WTC11 (cell line): Measurements from ENCODE around the gene PHTF2. TPM values are rescaled to one million over a fixed set of nuclear protein-coding genes. Genes with fewer than 3 reads are reported as not detected.

Experiments used
- ATAC-seq: fragments of 200-7000 bp; cut with Tn5 transposase; 2 replicates; pipeline ENCODE4 v1.10.0; 2021; ENCODE audit warnings: mild to moderate bottlenecking, moderate library complexity
- CTCF ChIA-PET: fragments of 300-600 bp; sonication (Branson Sonifier 250); formaldehyde crosslinking; loops from one replicate; lab custom pipeline; 2021; ENCODE audit warnings: antibody characterized with exemption; lab: Charles Lee
- POLR2A ChIA-PET: fragments of 350-600 bp; sonication (Branson Sonifier 250); formaldehyde crosslinking; loops from one replicate; lab custom pipeline; 2021; ENCODE audit warnings: antibody characterized with exemption; lab: Charles Lee
- DNase-seq: peaks from one replicate; pipeline ENCODE4 v3.0.0; 2021; ENCODE audit warnings: low spot score
- H3K27ac Mint-ChIP-seq: 2 replicates; pipeline ENCODE4 v1.8.0; 2021; ENCODE audit warnings: mixed read lengths
- H3K27me3 Mint-ChIP-seq: 2 replicates; pipeline ENCODE4 v1.8.0; 2021; ENCODE audit warnings: low read depth, mild to moderate bottlenecking, moderate library complexity, mixed read lengths
- H3K36me3 Mint-ChIP-seq: 2 replicates; pipeline ENCODE4 v1.8.0; 2021; ENCODE audit warnings: mixed read lengths
- H3K4me1 Mint-ChIP-seq: 2 replicates; pipeline ENCODE4 v1.8.0; 2022; ENCODE audit warnings: mixed read lengths
- H3K4me3 Mint-ChIP-seq: 2 replicates; pipeline ENCODE4 v1.8.0; 2021; ENCODE audit warnings: mild to moderate bottlenecking, moderate library complexity, mixed read lengths
- H3K9me3 Mint-ChIP-seq: 2 replicates; pipeline ENCODE4 v1.8.0; 2021; ENCODE audit warnings: mixed read lengths
- AFF4 ChIP-seq: sonication (generic); formaldehyde crosslinking; IDR thresholded peaks from 2 replicates; pipeline ENCODE4 v1.8.1; 2023; ENCODE audit warnings: mild to moderate bottlenecking, missing genetic modification reagents, borderline replicate concordance
- CTCF ChIP-seq: fragments of 200-600 bp; IDR thresholded peaks from 2 replicates; pipeline ENCODE4 v1.8.0; 2022; ENCODE audit warnings: antibody characterized with exemption
- FOXP1 ChIP-seq: sonication (generic); formaldehyde crosslinking; IDR thresholded peaks from 2 replicates; pipeline ENCODE4 v1.8.0; 2022; ENCODE audit warnings: missing genetic modification reagents, mild to moderate bottlenecking, moderate library complexity, borderline replicate concordance
- GRHL2 ChIP-seq: fragments of 250-450 bp; sonication (Bioruptor Pico); IDR thresholded peaks from 2 replicates; pipeline ENCODE4 v1.8.0; 2022; ENCODE audit warnings: mild to moderate bottlenecking, moderate library complexity; ENCODE audit not compliant: insufficient replicate concordance, severe bottlenecking
- STAT6 ChIP-seq: sonication (generic); formaldehyde crosslinking; conservative IDR thresholded peaks from 2 replicates; pipeline ENCODE4 v1.8.1; 2023; ENCODE audit warnings: mild to moderate bottlenecking, low read depth, missing genetic modification reagents, moderate library complexity
- ZNF263 ChIP-seq: sonication (generic); formaldehyde crosslinking; IDR thresholded peaks from 2 replicates; pipeline ENCODE4 v1.8.1; 2022; ENCODE audit warnings: low read depth, mild to moderate bottlenecking, moderate library complexity, missing genetic modification reagents
- ZNF423 ChIP-seq: fragments of 250-450 bp; sonication (Bioruptor Pico); IDR thresholded peaks from 2 replicates; pipeline ENCODE4 v2.1.2; 2022; ENCODE audit warnings: mild to moderate bottlenecking, moderate library complexity
- total RNA-seq: library from RNA; stranded (reverse); gene quantifications from 3 replicates; pipeline ENCODE4 v1.2.3, GENCODE V29; 2021
- TF ChIP-seq, protein P1 (sequence below): sonication (generic); formaldehyde crosslinking; IDR thresholded peaks from 2 replicates; pipeline ENCODE4 v1.8.0; 2022; ENCODE audit warnings: mild to moderate bottlenecking, missing genetic modification reagents
- TF ChIP-seq, protein P2 (sequence below): sonication (generic); formaldehyde crosslinking; IDR thresholded peaks from 2 replicates; pipeline ENCODE4 v1.8.0; 2023; ENCODE audit warnings: mild to moderate bottlenecking, missing genetic modification reagents
- TF ChIP-seq, protein P3 (sequence below): sonication (generic); formaldehyde crosslinking; IDR thresholded peaks from 2 replicates; pipeline ENCODE4 v1.8.0; 2022; ENCODE audit warnings: mild to moderate bottlenecking, missing genetic modification reagents
- TF ChIP-seq, protein P4 (sequence below): sonication (generic); formaldehyde crosslinking; IDR thresholded peaks from 2 replicates; pipeline ENCODE4 v1.8.1; 2022; ENCODE audit warnings: missing genetic modification reagents, borderline replicate concordance

The PHTF2 gene
- total RNA-seq, 1 experiment from 2014 or later: 17.9 TPM

DNA sequence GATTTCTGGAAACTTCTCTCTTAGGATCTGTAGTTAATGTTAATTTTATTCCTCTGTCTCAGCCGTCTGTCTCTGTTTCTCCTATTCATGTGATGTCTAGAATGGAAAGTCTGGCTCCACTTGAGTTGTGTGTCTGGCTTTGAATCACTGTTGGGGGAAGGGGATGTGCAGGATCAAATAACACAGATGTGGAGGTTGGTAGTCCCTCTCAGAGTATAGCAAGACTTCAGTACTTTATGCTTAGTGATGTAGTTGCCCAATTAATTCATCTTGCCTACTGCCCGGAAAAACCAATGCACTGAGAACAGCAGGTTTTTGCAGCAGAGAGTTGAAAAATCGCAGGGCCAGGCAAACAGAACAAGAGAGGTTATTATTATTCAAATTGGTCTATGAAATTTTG, 79.2 kb downstream of the PHTF2 start:
- TF ChIP-seq FOXP1 (CRISPR knock-in tag): no peak
- DNase-seq: no peak
- Mint-ChIP-seq H3K27ac (no peak overlapping the region), H3K4me1 (peaks cover 11% of the 10 kb centered on the region), H3K27me3 (no peaks in the 10 kb centered on the region), H3K36me3 (no peaks in the 10 kb centered on the region), H3K9me3 (peaks cover under 1% of the 10 kb centered on the region; the same call in 1 of the 2 replicates), H3K4me3 (no peak overlapping the region)
- ChIA-PET CTCF (no interaction called here), POLR2A (no interaction called here)
- ATAC-seq: no peak

- H3K4me3 Mint-ChIP-seq: no peak overlapping the region
- no peak overlapping the region for H3K27ac Mint-ChIP-seq
- peaks cover 11% of the 10 kb centered on the region for H3K4me1 Mint-ChIP-seq
- no peaks in the 10 kb centered on the region for H3K9me3 Mint-ChIP-seq
- H3K27me3 Mint-ChIP-seq: no peaks in the 10 kb centered on the region
- TF ChIP-seq ZNF423: no peak
- TF ChIP-seq, protein P1, sequence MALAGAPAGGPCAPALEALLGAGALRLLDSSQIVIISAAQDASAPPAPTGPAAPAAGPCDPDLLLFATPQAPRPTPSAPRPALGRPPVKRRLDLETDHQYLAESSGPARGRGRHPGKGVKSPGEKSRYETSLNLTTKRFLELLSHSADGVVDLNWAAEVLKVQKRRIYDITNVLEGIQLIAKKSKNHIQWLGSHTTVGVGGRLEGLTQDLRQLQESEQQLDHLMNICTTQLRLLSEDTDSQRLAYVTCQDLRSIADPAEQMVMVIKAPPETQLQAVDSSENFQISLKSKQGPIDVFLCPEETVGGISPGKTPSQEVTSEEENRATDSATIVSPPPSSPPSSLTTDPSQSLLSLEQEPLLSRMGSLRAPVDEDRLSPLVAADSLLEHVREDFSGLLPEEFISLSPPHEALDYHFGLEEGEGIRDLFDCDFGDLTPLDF: no peak
- CTCF ChIA-PET: no interaction called here
- no peaks in the 10 kb centered on the region for H3K36me3 Mint-ChIP-seq
- DNase-seq (no peak), ATAC-seq (no peak)
- POLR2A ChIA-PET: no interaction called here
Measured at GRCh38 chr7:77878500-77878899, 79.9 kb downstream of the PHTF2 start.

- H3K27ac Mint-ChIP-seq: no peak overlapping the region
- TF ChIP-seq GRHL2 (CRISPR knock-in tag) (no peak), FOXP1 (CRISPR knock-in tag) (no peak), ZNF263 (CRISPR knock-in tag) (no peak), STAT6 (CRISPR knock-in tag) (no peak), CTCF (no peak), AFF4 (no peak)
- TF ChIP-seq, protein P2, sequence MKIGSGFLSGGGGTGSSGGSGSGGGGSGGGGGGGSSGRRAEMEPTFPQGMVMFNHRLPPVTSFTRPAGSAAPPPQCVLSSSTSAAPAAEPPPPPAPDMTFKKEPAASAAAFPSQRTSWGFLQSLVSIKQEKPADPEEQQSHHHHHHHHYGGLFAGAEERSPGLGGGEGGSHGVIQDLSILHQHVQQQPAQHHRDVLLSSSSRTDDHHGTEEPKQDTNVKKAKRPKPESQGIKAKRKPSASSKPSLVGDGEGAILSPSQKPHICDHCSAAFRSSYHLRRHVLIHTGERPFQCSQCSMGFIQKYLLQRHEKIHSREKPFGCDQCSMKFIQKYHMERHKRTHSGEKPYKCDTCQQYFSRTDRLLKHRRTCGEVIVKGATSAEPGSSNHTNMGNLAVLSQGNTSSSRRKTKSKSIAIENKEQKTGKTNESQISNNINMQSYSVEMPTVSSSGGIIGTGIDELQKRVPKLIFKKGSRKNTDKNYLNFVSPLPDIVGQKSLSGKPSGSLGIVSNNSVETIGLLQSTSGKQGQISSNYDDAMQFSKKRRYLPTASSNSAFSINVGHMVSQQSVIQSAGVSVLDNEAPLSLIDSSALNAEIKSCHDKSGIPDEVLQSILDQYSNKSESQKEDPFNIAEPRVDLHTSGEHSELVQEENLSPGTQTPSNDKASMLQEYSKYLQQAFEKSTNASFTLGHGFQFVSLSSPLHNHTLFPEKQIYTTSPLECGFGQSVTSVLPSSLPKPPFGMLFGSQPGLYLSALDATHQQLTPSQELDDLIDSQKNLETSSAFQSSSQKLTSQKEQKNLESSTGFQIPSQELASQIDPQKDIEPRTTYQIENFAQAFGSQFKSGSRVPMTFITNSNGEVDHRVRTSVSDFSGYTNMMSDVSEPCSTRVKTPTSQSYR (CRISPR knock-in tag): no peak
- TF ChIP-seq, protein P3, sequence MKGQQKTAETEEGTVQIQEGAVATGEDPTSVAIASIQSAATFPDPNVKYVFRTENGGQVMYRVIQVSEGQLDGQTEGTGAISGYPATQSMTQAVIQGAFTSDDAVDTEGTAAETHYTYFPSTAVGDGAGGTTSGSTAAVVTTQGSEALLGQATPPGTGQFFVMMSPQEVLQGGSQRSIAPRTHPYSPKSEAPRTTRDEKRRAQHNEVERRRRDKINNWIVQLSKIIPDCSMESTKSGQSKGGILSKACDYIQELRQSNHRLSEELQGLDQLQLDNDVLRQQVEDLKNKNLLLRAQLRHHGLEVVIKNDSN: no peak
- TF ChIP-seq, protein P4, sequence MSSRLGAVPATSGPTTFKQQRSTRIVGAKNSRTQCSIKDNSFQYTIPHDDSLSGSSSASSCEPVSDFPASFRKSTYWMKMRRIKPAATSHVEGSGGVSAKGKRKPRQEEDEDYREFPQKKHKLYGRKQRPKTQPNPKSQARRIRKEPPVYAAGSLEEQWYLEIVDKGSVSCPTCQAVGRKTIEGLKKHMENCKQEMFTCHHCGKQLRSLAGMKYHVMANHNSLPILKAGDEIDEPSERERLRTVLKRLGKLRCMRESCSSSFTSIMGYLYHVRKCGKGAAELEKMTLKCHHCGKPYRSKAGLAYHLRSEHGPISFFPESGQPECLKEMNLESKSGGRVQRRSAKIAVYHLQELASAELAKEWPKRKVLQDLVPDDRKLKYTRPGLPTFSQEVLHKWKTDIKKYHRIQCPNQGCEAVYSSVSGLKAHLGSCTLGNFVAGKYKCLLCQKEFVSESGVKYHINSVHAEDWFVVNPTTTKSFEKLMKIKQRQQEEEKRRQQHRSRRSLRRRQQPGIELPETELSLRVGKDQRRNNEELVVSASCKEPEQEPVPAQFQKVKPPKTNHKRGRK (CRISPR knock-in tag): no peak
Measured at GRCh38 chr7:77879272-77879671, 80.7 kb downstream of the PHTF2 start.

More at GRCh38 chr7:77879272-77879671, 80.7 kb downstream of the PHTF2 start:
- DNase-seq (no peak), ATAC-seq (no peak)
- Mint-ChIP-seq H3K9me3 (no peaks in the 10 kb centered on the region), H3K4me1 (peaks cover 11% of the 10 kb centered on the region), H3K27me3 (no peaks in the 10 kb centered on the region), H3K36me3 (no peaks in the 10 kb centered on the region), H3K4me3 (no peak overlapping the region)
- CTCF ChIA-PET: no interaction called here
- POLR2A ChIA-PET: no interaction called here
